H1 (cell line): ENCODE data around the gene CPLX1. TPM values are rescaled to one million over a fixed set of nuclear protein-coding genes. Genes with fewer than 3 reads are reported as not detected.

ENCODE experiments used
- CREB1 ChIP-seq: IDR thresholded peaks from 2 replicates; pipeline ENCODE4 v1.6.1; 2012; ENCODE audit warnings: inconsistent platforms
- E2F6 ChIP-seq: IDR thresholded peaks from 2 replicates; pipeline ENCODE4 v1.6.1; 2012; ENCODE audit warnings: inconsistent platforms
- HDAC2 ChIP-seq, 2 experiments: fragments of 300-600 bp in 1 of 2; sonication (generic) in 1 of 2; IDR thresholded peaks; 2 replicates each; pipeline ENCODE4 v1.6.1; 2011 to 2012; ENCODE audit warnings: low read depth in 2 of 2, low read length in 2 of 2, mild to moderate bottlenecking in 2 of 2, moderate library complexity in 2 of 2, borderline replicate concordance in 1 of 2, inconsistent platforms in 1 of 2
- MAFK ChIP-seq: IDR thresholded peaks from 2 replicates; pipeline ENCODE4 v1.6.1; 2012; ENCODE audit warnings: low read depth, mild to moderate bottlenecking, improper control_type of control experiment, low read length
- polyA plus RNA-seq, 7 experiments: library from polyadenylated mRNA; depleted of rRNA in 3 of 7; stranded (reverse) in 5 of 7; unstranded in 2 of 7; fragments of >200 nt in 5 of 7; fragments of 200-250 nt in 2 of 7; gene quantifications; 1 replicate in 5 of 7; 2 replicates in 1 of 7; 4 replicates in 1 of 7; pipeline versions ENCODE4 v1.2.1 to v1.2.3, GENCODE V29; 2011 to 2013; ENCODE audit warnings: missing spikeins in 2 of 7, mixed read lengths in 2 of 7
- total RNA-seq: library from RNA; stranded (reverse); fragmentation: NEBNext Ultra II Directional; extraction: Animal tissue kit (Norgen Biotek cat#: 25700); gene quantifications from 2 replicates; pipeline ENCODE4 v1.2.1, GENCODE V29; 2021

The CPLX1 gene
- total and polyA plus RNA-seq, 2 of the 8 experiments (the other 6 are each of a cell fraction or from before 2014, with no cell fraction given): 0.32 to 0.56 TPM

- TF ChIP-seq E2F6 (no peak), CREB1 (no peak), HDAC2 (IDR thresholded peaks at IDR 0.05; ENCODE audit: borderline replicate concordance in 1 of 2, low read depth in 2 of 2, low read length in 2 of 2) (no peak), MAFK (no peak)
These were observed 31.5 kb upstream of the CPLX1 start (continued) for GRCh38 chr4:857461-857860.
